ENCODE measurements around the gene INIP.

DNA sequence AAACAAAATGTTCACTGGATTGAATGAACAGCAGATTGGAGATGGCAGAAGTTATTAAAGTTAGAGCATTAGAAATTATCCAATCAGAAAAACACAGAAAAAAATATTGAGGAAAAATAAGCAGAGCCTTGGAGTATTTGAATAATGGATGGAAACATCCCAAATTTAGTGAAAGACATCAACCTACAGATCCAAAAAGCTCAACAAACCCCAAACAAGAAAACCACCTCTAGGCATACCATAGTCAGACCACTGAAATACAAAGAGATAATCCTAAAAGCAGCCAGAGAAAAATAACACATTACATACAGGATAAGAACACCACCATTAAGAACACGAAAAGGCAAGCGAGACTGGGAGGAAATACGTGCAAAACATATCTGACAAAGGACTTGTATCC is 5.2 kb downstream of the INIP start:
- TF ChIP-seq, protein P1, sequence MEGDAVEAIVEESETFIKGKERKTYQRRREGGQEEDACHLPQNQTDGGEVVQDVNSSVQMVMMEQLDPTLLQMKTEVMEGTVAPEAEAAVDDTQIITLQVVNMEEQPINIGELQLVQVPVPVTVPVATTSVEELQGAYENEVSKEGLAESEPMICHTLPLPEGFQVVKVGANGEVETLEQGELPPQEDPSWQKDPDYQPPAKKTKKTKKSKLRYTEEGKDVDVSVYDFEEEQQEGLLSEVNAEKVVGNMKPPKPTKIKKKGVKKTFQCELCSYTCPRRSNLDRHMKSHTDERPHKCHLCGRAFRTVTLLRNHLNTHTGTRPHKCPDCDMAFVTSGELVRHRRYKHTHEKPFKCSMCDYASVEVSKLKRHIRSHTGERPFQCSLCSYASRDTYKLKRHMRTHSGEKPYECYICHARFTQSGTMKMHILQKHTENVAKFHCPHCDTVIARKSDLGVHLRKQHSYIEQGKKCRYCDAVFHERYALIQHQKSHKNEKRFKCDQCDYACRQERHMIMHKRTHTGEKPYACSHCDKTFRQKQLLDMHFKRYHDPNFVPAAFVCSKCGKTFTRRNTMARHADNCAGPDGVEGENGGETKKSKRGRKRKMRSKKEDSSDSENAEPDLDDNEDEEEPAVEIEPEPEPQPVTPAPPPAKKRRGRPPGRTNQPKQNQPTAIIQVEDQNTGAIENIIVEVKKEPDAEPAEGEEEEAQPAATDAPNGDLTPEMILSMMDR (IDR thresholded peaks at IDR 0.05; ENCODE audit: low read depth, low read length): no peak
- TF ChIP-seq EZH2phosphoT487 (IDR thresholded peaks at IDR 0.05; ENCODE audit: low read depth): no peak

Measured in OCI-LY3 (cell line).